SW 1271 (cell line): ENCODE data around the gene CNEP1R1.
A peak's percentile ranks its signal among the peaks of the same experiment; 100 is the strongest.

ENCODE experiments used
- DNase-seq, 2 experiments: peaks; one replicate each; lab custom pipeline; 2025; lab: John Stamatoyannopoulos, UW

CNEP1R1 gene

DNA sequence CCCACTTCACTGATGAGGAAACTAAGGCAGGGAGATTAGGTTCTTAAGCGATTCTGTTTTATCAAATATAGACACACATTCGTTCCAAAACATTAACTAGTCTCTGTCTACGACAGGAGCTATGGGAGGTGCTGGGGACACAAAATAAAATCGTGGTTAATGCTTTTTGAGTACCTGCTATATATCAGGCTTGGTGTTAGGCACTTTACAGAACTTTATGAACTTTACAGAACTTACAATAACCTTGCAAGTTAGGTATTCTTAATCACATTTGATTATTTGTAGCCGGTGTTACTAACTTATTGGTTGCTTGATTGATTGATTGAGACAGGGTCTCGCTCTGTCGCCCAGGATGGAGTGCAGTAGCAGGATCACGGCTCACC lies 40.2 kb downstream of the CNEP1R1 start:
- DNase-seq: no peak

DNA sequence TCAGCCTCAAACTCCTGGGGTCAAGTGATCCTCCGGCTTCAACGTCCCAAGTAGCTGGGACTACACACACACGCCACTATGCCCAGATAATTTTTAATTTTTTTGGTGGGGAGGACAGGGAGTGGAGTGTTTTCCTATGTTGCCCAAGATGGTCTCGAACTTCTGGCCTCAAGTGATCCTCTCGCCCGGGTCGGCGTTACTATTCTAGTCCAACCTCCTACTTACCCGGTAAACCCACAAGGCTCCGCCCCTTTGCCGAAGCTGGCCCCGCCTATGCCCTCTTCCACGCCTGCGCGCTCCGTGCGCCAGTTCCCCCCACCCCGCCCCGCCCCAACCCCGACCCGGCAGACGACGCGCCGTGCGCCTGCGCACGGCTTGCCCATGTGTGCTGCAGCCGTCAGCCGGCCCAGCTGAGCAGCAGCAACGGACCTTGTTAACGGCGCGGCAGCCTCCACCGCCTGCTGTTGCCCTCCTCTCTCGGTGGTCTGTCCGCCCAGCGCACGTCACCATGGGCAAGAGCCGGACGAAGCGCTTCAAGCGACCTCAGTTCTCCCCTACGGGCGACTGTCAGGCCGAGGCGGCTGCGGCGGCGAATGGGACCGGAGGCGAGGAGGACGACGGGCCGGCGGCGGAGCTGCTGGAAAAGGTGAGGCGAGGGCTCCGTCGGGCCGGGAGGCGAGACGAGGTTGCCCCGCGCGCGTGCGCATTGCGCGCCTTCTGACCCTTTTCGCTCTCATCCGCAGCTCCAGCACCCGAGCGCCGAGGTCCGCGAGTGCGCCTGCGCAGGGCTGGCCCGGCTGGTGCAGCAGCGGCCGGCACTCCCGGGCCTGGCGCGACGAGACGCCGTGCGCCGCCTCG lies 40.8 kb downstream of the CNEP1R1 start, which contains the start of gene HEATR3:
HEATR3 (plus strand) TSS at position 347 of the 858 bp plus-strand sequence; CDS start at position 509, 162 bp downstream.
- peak; percentile 38 to 79 for DNase-seq

DNA sequence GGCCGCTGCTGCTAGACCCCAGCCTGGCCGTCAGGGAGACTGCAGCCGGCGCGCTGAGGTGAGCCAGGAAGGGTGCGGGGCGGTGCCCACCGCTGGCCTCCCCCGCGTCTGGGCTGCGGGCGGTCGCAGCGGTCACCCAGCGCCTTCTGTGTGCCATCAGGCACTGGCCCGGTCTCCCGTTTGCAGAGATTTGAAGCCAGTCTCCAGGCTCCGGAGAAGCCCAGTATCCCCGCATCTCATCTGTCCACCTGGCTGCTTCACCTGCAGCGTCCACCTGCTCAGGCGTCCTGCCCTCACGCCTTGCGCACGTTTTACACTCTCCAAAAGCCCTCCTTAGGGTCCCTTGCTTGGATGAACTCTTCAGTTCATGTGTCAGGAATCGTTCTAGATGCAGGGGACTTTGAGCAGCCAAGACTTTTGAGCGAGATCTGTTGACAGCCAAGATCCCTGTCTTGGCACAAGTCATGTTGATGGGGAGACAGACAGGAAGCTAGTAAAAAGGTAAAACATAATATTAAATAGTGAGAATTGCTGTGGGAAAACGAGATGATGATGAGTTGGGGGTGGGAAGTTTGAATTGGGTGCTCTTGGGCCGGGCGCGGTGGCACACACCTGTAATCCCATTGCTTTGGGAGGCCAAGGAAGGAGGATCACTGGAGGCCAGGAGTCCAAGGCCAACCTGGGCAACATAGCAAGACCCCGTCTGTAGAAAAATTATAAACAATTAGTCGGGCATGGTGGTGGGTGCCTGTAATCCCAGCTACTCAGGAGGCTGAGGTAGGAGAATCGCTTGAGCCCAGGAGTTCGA lies 41.7 kb downstream of the CNEP1R1 start:
- DNase-seq: no peak

DNA sequence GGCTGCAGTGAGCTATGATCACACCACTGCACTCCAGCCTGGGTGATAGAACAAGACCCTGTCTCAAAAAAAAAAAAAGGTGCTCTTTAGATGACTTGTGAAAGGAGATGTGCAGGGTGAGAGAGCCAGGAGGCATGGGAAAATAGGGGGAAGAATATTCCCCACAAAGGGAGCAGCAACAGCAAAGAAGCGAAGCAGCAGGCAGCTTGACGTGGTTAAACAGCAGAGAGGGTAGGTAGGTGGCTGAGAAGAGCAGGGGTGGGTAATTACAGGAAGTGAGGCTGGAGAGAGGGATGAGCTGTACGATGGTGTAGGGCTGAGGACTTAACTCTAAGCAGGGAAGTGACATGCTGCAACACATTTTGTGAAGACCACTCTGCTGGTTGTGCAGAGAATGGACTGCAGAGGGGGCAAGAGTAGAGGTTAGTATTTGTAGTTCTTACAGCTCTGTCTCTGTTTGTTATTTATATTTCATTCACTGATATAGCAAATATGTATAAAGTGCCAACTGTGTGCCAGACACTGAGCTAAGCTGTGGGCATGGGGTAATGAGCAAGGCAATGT lies 42.3 kb downstream of the CNEP1R1 start:
- DNase-seq: peak in 1 of 2 experiments; percentile 24

DNA sequence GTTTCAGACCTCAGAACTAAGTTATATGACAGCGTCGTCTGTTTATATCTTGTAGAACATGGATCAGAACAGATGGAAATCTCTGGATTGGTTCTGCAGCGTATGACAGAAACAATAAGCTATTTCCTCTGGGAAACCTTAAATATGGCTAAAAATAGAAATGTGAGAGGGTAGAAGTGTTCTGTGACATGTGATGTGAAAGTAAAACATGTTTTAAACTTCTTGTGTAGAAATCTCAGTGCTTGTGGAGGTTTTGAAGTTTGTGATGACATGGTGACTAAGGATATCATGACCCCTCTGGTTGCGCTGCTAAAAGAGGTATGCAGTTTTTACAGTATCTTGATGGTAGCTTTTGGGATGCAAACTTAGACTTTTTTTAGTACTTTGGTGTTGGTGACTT lies 43.5 kb downstream of the CNEP1R1 start:
- DNase-seq: no peak

DNA sequence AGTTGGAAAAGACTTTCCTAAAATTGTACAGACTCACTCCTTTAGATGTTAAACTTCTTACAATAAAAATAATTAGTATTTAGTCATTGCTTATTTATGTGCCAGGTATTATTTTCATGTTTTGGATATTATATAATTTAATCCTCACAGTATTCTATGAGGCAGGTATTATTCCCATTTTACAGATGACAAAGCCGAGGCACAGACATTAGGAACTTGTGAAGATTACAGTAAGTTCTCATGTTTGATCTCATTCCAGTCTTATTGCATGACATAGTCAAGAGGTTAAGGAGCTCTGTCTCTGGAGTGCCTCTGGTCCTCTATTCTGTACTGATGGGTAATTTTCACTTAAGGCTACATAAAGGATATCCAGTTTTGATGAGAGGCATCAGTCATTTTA lies 44.0 kb downstream of the CNEP1R1 start:
- no peak for DNase-seq

DNA sequence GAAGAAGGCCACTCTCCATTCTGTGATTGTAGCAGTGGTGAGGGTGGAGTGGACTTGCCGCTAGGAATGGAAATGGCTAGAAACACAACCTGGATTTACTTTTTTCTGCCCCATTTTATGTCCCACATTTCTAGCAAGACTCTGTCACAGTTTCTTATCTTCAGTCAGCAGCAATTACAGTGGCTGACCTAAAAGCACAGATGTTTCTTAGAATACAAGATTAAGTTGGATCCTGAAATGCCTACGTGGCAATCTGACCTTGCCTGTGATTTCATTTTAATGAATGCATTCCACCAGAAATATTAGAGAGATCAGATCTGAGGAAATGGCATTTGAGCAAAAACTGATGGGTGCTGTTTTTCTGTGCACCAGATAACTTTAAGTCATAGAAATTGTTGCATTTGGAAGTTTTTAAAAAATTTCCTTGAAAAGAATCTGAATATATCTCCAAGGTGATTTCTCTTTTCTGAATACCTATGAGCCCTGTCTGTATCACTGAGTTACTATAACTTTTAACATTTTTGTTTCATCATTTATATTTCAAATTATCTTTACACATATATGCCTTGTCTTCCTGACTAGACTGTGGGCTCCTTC lies 46.1 kb downstream of the CNEP1R1 start:
- DNase-seq: no peak

DNA sequence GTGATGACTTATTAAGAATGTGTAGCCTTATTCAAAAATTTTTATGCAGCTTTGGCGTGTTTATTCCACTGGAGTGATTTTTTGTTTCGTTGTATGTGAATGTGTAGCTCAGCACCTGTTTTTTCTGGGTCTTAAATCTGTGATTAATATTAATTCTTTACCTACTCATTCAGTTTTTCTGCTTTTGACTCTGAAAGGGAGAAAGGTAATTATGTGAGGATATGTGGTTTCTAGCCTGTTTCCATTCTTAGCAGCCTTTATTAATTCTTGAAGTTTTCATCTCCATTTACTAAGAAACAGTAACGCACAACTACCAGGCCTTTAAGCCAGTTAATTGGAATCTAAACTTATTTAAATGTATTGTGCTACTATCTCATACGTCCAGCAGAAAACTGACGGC lies 47.7 kb downstream of the CNEP1R1 start:
- DNase-seq: no peak

DNA sequence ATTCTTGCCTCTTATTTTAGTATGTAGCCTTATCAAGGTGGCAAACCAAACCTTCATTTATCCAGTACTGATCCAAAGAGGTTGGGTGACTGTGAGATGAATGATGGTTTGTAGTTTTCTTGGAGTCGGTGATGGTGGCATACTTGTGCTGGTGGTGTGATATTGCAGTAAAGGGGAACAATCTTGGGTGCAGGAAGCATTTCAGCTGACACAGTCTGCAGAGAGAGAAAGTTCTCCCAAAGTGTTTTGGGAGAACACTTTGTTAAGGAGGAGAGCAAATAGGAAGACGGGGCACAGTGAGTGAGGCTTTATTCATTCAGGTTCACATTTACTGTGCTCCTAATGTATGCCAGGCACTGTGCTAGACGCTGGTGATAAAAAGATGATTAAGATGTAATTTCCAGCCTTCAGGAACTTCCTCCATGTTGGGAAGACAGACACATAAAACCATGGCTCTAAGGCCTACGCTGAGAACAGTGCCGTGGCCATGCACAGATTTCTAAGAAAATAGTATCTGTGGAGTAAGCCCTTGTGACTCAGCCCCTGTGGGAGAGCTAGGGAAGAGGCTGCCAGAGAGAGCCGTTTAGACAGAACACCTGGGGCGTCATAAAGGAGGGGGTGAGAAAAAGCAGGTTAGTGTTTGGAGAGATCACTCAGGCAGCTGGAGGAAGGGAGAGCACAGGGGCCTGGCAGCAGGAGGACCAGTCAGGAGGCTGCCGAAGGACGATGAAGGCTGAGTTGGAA lies 54.5 kb downstream of the CNEP1R1 start:
- DNase-seq: no peak

DNA sequence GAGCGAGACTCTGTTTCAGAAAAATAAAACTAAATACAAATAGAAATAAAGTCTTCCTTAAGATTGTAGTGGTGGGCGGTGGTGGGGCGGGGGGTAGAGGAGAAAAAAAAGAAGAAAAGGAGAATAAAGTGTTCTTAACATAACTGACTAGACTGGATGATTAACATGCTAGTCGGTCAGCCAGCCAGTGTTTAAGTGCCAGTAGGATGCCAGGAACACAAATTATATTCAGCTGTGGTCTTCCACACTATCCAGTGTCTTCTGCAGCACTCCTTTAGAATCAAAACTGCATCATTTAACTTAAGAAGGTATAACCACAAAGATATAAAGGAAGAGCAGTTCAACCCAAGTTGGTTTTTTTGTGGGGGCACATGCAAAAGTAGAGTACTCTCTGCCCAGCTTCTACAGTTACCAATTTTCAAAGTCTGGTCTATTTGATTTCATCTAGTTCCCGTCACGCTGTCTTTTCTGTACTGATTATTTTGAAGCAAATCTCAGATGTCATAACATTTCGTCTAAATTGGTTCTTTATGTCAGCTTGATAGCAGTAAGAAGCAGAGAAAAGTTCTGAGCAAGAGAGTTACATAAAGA lies 56.5 kb downstream of the CNEP1R1 start:
- no peak for DNase-seq

DNA sequence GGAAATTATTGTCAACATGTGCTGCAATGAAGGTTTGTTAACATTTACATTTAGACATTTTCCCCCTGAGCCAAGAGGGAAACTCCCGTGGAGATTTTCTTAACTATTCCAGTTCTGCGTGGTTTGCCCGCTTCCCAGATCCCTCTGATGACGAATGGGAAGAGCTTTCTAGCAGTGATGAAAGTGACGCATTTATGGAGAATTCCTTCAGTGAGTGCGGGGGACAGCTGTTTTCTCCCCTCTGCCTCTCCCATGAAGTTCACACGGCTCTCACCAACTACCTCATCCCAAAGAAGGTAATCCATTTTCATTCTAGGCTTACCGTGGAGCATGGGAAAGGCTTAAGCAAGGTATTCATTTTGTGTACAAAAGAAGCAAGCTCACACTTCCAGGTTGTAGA lies 59.0 kb downstream of the CNEP1R1 start:
- no peak for DNase-seq

DNA sequence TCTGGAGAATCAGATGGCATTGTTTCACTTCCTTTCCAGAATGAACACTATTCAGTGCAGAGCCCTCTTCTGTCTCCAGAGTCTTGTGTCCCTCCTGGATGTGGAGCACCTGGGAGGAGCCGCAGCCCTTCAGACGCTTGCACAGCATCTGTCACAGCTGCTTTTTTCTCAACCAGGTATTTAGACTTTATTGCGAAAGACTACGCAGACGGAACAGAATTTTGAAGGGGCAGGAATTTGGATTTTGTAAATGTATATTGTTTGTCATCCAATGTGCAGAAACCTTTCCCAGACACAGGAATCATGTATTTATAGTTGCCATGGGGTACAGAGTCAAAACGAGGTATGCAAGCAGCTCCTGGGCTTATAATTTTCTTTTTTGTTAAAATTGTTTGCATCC lies 61.2 kb downstream of the CNEP1R1 start:
- DNase-seq: no peak
